Measurements from ENCODE around the gene DPP9.

Gene DPP9

DNA sequence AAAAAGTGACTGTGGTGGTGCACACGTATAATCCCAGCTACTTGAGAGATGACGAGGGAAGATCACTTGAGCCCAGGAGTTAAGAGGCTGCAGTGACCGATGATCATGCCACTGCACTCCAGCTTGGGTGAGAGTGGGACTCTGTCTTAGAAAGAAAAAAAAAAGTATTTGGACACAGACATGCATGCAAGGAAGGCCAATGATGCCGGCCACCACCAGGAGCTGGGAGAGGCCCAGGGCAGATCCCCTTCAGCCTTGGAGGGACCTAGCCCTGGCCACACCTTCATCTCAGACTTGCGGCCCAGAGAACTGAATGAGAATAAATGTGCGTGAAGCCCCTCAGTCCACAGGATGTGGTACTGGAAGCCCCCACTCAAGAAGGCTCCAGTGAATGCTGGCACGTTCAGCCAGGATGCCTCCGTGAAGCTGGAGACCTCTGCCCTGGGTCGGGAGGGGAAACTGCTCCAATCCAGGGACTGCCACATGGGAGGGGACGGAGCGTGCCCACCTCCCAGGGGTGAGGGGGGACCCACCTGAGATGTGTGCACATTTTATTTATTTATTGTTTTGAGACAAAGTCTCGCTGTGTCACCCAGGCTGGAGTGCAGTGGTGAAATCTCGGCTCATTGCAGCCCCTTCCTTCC lies 69.7 kb downstream of the DPP9 start:
- DNase-seq = no peak

DNA sequence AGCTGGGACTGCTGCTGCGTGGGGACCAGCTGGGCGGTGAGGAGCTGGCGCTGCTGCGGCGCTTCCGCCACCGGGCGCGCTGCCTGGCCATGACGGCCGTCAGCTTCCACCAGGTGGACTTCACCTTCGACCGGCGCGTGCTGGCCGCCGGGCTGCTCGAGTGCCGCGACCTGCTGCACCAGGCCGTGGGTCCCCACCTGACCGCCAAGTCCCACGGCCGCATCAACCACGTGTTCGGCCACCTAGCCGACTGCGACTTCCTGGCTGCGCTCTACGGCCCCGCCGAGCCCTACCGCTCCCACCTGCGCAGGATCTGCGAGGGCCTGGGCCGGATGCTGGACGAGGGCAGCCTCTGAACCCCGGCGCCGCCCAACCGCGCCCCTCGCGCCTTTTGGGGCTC lies 71.6 kb downstream of the DPP9 start:
- DNase-seq = no peak

DNA sequence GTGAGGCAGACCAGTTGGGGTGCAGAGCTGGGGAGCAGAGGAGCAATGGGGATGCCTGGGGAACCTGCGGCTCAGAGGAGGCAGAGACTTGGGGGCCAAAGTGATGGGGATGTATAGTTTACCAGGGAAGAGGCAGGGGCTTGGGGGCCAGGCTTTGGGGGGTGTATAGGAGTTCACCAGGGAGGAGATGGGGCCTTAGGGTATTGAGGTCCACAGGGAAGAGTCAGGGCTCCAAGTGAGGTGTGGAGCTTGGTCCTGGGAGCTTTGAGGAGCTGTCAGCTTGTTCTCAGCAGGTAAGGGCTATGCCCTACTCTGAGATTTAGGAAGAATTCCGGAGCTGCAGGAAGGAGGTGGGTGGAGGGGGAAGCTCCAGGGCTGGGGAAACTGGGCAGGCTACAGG lies 73.5 kb downstream of the DPP9 start:
- DNase-seq = no peak

DNA sequence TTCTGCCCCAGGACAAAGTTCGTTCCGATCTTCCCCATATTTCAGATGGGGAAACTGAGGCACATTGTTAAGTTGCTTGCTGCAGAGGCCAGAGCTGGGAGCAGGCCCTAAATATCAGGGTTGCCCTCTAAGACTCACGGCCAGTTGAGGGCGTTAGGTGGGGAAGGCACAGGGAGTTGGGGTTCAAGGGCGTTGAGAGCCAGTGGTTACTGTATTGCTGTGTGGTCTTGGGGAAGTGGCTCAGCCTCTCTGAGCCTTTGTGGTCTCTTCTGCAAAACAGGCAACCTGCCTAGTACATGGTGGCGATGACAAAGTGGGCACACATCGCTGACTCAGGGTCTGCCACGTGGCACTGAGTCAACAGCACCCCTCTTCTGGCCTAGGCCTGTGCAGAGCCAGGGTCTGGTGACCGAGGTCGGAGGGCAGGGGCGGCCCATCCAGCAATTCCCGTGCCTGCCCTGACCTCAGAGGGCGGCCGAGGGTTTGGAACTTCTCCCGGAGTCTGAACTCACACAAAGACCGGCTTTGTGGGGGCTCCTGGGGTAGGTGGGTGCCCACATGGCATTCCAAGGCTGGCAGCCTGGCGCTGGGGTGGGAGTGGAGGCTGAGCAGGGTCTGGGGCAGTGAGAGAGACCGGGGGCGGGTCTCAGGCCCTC lies 74.1 kb downstream of the DPP9 start:
- DNase-seq = no peak

DNA sequence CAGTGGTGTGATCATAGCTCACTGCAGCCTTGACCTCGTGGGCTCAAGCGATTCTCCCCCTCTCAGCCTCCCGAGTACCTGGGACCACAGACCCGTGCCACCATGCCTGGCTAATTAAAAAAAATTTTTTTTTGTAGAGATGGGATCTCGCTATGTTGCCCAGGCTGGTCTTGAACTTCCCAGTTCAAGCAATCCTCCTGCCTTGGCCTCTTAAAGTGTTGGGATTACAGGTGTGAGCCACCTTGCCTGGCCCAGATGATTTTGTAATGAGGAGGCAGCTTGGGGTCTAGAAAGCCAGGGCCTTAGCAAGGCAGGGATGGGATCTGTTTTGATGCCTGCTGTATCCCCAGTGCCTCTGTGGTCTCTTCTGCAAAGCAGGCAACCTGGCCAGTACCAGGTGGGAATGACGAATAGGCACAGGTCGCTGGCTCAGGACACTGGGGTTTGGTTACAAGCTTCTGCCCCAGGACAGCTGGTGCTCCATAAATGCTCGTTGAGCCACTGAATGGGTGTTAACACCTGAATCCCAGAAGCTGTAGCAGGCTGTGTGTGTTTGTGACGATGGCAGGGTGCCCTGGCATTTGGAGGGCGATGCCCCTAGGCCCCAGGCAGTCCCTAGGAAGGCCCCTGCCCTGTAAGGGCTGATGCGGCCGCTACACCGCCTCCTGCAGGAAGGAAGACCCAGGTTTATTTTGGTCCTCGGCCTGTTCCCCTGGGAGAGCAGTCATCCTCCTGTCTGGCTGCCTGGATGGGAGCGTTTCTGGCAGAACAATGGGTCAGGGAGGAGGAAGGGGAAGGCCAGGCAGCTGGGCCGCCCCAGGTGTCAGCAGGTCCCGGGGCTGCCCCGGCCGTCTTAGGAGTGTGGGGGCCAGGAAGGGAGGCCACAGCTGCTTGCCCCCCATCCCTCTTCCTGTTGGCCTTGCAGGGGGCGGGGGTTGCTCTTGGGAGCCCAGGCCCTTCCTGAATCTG lies 75.7 kb downstream of the DPP9 start:
- DNase-seq = no peak

DNA sequence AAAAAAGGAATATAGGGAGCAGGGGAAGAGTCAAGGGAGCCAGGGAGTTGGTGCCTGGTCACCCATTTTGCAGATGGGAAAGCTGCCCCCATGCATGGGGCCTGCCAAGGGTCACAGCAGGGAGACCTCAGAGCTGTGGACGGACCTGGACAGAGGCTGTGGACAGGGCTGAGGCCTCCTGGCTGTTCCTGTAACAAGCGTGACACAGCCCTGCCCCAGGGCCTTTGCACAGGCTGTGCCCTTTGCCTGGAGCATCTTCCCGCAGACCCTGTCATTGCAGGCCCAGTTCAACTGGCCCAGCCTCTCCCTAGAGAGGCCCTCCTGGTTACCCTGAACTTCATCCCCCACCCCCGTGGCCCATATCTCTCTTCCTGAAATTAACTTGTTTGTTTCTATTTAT lies 77.9 kb downstream of the DPP9 start:
- no peak for DNase-seq

DNA sequence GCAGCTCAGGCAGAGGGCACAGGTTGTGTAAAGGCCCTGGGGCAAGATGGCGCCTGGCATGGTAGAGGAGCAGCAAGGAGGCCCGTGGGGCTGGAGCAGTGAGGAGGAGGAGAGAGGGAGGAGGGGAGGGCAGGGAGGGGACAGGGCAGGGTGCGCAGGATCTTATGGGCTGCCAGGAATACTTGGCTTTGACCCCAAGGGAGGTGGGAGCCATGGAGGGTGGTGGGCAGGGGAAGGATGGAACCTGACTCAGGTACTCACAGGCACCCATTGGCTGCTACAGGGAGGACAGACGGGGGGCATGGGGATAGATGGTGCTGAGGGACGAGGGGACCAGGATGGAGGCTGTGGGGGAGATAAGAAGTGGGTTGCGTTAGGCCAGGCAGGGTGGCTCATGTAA lies 81.0 kb downstream of the DPP9 start:
- no peak for DNase-seq

DNA sequence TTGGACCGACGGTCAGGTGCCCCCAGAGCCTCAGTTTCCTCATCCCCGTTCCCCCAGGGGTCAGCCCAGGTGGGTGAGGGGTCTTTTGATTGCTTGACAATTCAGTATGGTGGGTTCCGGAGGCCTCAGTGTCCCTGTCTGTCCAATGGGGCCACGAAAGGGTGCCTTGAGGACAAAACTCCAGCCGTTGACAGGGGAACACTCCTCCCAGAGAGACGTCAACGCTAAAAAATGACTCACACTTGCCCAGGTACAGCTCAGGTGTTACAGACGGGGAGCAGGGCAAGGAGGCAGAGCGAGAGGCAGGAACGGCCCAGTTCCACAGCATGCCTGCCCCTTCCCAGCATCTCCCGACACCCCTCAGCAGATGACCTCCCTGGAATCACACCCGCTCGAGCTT lies 82.5 kb downstream of the DPP9 start:
- no peak for DNase-seq

DNA sequence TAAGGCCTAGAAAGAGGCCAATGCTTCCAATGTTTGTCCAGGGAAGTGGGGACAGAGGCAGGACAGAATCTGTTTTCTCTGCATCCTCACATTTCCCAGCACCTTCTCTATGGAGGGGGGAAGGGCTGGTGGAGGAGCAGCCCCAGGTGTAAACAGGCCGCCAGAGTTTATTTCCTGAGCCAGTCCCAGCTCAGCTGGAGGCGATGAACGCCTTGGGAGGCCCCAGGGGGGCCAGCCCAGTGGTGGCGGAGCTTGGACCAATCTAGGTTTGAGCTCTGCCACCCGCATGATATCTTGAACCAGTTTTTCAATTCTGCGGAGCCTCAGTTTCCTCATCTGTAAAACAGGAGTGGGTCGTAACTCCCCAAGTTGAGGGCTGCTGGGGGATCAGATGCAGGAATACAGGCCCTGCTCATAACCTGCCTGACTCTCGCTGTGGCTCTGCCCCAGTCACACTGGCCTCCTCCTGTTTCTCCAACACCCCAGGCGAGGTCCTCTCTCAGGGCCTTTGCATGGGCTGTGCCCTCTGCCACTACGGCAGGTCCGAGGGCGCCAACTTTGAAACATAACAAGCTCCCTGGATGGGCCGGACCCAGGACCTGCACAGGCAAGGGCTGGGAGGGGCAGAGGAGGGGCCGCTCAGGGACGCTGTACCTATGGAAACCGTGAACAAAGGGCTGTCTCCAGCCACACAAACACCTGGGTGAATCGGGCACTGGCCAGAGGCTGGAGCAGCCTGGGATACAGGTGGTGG lies 83.2 kb downstream of the DPP9 start:
- no peak for DNase-seq

DNA sequence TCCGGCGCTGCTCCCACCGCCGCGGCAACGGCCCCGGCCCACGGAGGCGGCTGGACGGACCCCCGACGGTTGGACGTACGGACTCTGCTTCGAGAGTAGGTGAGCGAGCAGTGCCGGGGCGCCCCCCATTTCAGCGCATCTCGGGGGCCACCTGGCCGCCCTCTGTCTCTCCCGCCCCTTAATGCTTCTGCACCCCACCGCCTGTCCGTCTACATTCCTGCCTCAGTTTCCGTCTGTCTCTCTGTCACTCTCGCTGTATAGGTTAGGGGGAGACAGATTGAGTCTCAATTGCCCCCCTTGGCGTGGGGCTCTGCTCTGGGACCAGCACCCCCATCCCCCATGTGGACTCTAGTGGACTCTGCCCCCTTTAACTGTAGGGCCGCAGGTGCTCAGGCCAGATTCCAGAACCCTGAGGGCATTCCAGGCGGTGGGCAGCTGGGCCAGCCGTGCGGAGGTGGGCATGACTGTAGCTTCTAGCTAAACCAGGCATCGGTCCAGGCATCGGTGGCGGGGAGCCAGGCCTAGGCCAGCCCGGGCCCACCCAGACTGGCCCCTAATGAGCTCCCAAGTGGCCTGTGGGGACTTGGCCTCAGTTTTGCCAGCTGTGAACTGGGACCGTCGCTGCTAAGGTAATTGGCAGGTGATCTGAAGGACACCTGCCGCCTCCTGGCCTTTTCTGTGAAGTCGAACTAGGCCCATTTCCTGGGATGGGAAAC lies 84.0 kb downstream of the DPP9 start:
- no peak for DNase-seq

DNA sequence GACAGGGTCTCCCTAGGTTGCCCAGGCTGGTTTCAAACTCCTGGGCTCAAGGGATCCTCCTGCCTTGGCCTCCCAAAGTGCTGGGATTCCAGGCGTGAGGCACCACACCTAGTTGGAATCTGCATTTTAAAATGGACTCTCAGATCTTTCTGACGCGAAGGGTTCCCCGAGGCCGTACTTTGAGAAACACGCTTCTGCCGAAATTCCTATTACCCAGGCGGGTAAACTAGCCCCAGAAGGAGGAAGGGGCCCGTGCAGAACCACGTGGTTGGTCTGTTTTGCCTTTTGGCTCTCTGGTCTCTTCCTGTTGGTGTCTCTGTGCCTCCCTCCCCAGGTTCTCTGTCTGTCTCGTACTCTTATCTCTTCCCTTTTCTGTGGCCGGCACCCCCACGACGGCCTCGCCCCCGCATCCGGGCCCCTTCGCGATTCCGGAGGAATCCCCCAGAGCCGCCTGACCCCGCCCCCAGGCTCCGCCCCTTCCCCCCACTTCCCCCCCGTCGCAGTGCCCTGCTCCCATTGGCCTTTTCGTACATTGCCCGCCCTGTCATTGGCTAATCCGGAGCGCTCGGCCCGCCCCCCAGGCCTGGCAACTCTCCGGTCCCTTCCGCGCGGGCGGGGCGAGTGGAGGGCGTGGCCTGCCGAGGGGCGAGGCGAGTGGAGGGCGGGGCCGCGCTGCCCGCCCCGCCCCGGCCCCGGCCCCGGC lies 84.7 kb downstream of the DPP9 start, which contains the start of gene TNFAIP8L1:
TSS of gene TNFAIP8L1 (plus strand) at position 689 of the 703 bp plus-strand sequence. CDS start 12,354 bp downstream, outside the sequence.
- DNase-seq = peak; percentile 99

DNA sequence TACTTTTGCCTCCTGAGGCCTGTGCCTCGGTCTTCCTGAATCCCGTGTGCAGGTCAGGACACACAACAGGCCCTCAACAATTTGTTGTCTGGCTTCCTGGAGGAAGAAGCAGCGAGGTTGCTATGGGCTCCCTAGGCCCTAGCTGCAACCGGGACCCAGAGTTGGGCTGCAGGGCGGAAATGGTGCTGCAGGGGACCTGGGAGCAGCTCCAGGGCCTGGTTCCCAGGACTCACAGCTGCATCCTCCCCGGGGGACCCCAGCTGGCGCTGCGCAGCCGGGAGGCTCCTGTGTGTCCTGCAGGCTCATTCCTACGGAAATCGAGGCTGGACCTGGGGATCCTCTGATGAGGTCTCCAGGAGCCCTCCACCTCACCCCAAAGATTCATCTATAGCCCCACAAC lies 85.3 kb downstream of the DPP9 start:
- no peak for DNase-seq

DNA sequence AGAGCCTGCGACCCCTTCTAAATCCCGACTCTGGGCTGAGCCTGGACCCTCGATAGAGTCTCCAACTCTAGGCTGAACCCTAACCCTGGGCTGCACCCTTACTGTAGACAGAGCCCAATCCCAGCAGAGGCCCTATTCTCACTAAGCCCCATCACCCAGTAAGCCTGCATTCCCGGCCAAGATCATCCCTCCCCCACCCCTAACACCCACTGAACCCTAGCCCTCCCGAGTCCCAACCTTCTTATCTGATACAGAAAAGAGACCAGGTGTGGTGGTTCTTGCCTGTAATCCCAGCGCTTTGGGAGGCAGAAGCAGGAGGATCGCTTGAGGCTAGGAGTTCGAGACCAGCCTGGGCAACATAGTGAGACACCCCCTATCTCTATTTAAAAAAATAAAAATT lies 86.9 kb downstream of the DPP9 start:
- DNase-seq = no peak

DNA sequence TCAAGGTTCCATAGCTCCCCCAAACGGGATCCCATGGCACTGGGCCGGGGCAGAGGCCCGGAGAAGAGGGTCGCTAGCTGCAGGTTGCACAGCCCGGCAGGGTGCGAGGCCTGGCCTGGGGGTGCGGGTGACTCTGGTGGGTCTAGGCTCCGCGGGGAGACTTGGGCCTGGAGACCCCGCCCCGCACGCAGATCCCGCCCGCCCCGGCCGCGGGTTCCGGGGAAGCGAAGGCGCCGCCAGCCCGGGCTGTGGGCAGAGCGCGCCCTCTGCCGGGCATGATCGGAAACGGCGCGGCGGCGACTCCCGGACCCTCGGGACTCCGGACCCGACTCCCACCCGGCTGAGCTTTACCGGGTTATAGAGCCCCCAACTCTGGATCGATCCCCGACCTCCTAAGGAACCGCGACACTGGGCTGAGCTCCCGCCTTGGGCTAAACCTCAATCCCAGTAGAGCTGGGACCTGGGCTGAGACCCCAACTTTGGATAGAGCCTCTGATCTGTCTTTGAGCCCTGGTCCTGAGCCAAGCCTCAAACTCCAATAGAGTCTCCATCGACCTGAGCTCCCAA lies 87.4 kb downstream of the DPP9 start:
- peak; percentile 67 for DNase-seq

DNA sequence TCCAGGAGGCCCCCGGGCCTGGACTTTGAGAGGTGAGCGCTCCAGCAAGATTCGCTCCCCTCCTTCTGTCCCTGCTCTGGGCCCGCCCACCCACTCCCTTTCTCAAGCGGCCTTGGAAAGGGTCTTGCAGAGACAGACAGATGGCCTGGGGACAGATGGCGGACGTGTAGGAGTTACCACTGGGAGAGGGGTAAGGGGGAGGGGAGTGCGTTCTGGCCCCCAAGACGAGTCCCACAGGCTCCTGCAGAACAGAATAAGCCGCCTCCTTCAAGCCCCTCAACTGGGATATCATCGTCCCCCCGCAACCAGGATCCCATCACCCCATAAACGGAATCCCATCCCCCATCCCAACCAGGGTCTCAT lies 87.9 kb downstream of the DPP9 start:
- no peak for DNase-seq

DNA sequence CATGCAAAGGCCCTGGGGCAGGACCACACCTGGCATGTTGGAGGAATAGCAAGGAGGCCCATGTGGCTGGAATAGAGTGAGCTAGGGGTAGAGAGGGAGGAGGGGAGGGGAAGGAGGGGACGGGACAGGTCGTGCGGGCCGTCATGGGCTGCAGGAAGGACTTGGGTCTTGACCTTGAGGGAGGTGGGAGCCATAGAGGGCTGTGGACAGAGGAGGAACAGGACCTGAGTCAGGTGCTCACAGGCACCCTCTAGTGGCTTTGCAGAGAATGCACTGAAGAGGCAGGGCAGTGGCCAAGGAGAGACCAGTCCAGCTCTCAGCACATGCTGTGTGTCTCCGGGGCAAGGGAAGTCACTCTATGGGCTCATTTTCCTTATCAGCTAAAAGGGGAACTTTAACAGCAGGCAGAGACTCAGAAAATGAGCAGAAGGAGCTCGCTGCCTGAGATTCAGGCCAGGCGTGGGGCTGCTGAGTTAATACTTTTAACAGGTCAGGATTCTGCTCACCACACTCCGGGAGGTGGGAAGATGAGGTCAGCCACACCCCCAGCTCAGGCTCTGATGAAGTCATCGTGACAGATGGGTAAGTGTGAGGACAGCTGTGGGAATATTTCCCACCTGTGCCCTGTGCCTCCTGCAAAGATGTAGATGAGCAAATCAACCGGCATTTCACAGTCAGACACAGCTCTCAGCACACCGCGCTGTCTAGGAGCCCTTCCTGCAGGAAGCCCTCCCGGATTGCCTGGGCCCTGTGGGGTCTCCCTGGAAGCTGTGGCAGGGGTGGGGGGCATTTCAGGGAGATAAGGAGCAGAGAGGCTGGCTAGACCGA lies 90.3 kb downstream of the DPP9 start:
- peak; percentile 11 for DNase-seq
